HG02884 (cell line): ENCODE measurements around the gene ANKRD1.
"Not testable (repeated sequence)": the region's sequence is repeated elsewhere in the genome, so short reads cannot be mapped to it uniquely, and the experiment has no call there.

ENCODE experiments used
- ATAC-seq: cut with Tn5 transposase; IDR thresholded peaks from one replicate; pipeline ENCODE4 v1.9.1; 2021; ENCODE audit warnings: mild to moderate bottlenecking, moderate library complexity; ENCODE audit not compliant: unreplicated experiment

ANKRD1 gene

DNA sequence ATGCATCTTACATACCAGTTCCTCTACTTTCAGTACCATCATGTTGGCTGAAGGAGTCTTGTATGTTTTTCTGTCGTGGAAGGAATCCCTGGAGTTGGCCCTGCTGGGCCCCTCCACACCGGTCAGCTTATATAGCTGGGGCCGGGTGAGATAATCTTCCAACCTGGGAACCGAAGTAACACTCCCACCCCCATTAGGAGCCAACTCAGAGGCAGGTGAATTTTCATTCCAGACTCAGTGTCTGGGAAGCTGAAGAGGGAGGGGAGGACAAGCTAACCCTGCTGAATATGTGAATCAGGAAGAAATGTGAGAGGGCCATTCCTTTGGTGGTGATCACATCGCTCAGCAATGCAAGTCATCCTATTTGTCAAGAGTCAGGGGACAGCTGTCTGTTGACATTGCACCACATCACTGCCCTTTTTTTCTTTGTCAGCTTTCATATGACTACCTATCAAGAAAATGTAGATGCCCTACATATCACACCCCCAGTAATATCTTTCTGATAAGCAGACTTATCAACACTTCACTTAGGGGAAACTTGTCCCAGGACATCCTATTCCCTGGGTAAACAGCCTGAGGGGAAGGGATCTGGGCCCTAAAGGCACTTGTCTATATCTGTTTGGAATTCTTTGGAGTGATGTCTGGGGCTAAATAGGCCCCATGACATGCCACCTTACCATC is at the start of gene ANKRD1:
TSS of gene ANKRD1 (minus strand) at position 102 of the 681 bp plus-strand sequence. CDS start at position 42, 60 bp downstream.
- ATAC-seq: no peak

DNA sequence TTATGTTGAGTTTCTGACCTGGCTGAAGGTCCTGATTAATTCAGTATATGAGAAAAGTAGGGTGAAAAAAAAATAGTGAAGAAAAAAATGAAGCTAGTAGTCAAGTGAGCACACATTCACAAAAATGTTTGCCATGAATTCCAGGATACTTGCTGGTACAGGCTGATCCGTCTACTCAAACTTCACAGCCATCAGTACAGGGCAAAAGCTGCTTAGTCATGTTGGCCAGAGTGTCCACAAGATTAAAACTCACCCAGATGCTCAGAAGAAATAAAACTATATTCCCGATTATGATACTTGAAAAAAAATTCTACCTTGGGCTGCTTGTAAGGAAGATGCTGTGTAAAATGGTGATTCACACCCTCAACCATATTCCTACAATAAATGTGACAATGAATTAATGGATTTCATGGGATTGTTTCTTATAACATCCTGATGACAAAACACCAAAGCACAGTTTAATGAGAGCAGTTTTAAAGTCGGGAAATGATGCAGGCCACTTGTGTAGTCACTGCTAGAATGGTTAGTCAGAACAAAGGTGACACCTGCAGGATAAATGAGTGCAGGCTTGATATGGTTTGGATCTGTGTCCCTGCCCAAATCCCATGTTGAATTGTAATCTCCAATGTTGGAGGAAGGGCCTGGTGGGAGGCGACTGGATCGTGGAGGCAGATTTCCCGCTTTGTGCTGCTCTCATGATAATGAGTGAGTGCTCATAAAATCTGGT is 49.2 kb upstream of the ANKRD1 start:
- ATAC-seq: no peak

DNA sequence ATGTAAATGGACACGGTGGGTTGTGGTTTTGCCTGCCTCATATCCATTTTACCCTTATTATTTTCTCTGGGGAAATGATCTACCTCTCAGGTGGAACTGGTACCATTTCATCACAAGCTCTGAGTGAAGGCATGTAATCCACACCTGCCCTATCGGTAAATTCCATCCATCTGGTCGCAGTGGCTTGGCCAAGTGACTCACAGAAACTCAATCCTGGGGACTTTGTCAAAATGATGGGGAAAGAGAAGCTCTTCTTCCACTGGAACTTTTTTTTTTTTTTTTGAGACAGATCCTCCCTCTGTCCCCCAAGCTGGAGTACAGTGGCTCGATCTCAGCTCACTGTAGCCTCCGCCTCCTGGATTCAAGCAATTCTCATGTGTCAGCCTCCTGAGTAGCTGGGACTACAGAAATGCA is 48.2 kb upstream of the ANKRD1 start:
- ATAC-seq: no peak

DNA sequence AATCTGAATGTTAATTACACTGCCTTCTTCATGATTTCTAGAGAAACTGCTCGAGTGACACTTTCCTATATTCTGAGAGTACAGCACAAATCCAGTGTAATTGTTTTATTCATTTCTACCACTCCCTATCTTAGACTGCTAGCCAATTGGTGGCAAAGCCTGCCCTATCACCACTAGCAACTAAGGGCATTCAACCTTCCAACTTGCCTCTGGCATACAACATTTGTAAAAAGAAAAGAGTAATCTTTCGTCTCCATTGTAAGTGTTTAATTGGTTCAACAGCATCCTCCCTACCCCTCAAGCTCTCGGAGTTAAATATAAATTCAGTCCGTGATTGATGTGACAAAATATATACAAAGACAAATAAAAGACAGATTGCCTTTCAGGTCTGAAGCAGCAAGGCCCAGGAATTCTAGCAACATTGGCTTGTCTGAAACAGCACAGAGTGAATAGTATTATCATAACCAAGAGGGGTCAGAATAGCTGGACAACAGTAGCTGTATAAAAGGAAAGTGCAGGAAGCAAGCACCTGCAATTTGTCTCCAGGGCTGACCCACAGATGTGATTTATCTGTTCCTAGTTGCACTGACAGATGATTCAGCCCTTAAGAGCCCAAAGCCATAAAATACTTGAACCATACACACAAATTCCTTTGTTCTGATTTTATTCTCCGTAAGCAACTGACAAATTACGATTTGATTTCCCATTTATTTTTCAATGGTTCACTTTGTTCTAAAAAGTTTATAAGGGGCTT is 47.6 kb upstream of the ANKRD1 start:
- ATAC-seq: no peak

DNA sequence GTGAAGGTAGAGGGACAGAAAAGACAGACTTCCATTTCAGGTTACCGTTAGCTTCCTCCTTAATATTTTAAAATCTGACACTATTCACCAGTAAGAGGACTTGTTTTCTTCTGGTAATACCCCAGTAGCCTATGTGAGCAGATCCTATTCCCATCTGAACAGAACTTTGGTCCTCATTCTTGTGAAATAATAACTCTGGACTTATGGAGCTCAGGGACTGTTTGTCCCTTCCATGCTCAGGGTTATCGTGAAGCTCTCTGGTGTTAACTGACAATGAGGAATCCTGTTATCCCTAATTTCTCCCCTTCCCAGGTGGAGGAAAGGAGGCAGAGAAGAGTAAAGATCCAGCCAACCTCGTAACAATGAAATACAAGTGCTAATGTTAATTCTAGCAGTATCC is 47.0 kb upstream of the ANKRD1 start:
- ATAC-seq: no peak

DNA sequence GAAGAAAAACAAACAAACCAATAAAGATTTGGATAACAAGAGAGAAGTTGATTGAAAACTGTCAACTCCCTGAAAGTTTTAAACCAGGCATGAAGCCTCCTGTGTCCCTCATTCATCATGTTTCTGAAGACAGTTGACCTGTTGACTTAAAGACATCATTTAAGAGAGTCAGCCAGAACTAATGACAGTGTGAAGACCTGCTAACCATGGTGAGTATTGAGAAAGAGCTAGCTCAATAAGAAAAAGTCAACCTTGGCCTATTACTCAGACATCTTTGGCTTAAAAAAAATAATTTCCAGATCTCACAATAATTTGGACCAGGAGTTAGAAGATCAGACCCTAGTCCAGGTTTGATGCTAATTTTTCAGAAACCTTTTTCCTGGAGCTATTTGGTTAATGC is 45.3 kb upstream of the ANKRD1 start:
- ATAC-seq: no peak

DNA sequence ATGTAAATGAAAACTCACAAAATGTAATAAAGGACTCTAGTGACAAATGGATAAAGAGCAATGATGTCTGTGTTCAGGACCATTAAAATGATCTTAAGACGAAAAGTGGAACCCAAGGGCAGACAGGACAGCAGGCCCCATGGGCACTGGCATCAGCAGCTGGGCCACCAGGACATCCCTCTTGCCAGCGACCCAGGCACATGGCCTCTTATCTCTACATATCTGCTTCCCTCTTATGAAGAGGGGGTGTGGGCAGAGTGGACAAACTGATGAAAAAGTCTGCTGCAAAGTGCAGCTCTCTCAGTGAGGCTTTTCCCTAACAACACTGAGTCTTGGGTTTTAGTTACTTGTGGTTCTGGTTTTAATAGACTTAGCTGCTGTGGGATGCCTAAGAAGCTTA is 44.8 kb upstream of the ANKRD1 start:
- ATAC-seq: no peak

DNA sequence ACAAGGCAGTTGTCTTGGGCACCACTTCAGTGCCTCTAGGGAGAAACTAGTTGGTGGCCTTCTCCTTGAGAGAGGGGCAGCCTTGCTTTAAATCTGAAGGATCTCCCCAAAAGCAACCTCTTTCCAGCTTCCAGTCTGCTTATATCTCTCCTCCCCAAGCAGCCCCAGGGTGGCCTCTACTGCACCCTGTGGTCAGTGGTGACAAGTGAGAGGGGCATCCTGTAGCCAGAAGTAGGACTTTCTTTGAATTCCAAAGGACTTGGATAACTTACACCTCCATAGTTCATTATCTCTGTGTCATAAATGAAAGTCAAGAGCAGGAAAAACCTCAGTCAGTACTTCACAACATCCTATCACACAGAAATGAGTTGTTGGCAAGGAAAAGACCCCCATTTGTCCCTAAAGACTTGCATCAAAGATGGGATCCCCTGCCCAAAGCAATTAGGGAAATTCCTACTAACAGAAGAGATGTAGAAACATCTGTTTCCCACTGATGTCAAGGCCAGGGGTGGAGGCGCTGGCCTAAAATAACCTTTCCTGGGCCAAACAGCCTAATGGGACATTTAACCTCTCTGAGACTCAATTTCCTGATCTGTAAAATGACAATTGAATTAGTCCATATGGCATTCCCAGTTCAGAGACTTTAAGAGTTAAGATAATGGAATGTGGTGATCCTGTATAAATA is 44.0 kb upstream of the ANKRD1 start:
- ATAC-seq: no peak

DNA sequence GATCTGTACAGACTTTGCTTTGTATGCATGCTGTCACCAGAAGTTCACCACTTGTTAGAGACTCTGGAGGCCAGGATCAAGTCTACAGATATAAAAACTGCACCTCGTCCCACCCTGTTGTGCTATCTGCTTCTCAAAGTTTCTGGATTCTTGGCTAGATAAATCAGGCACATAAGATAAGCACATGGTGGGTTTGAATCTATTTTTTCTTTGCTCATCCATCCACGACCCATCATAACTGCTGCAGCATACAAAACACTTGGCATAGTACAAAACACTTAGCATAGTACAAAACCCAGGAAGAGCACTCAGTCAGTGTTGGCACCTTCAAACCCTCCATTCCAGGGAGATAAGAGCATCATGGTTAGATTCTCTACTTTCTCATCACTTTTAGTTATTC is 42.4 kb upstream of the ANKRD1 start:
- no peak for ATAC-seq

DNA sequence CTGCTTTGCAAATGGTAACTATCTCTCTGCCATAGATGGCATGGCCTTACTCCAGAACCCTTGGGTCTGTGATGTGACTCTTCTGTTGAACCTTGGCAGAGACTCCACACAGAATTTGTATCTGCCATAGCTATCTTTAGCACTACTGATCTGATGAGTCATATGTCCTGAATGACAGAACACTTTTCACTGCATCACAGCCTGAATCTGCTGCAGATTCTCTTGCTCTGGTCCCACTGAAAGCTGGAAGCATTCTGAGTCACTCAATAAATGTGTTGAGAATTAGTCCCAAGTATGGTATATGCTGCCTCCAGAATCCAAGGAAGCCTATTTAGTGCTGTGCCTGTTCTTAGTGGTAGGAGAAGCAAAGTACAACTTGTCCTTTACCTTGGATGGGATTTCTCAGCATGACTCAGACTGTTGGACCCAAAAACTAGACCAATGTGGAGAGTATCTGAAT is 39.5 kb upstream of the ANKRD1 start:
- peak; percentile 92 for ATAC-seq

DNA sequence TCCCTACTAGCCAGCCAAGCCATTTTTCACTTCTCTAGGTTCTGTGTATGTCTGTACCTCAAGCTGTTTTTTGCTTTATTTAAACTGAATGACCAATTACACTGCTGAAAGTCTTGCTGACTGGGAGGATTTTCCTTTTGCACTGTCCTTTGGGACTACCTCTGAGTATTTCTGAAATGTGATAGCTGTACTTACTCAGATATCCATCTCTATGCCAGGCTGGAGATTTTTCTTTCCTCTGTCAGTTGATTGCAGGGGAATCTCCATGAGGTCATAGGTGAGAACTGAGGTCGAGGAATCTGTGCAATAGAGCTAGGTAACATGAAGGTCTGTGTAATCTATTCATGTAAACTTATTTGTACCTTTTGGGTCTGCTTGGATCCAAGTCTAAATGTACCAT is 38.9 kb upstream of the ANKRD1 start:
- peak; percentile 22 for ATAC-seq

DNA sequence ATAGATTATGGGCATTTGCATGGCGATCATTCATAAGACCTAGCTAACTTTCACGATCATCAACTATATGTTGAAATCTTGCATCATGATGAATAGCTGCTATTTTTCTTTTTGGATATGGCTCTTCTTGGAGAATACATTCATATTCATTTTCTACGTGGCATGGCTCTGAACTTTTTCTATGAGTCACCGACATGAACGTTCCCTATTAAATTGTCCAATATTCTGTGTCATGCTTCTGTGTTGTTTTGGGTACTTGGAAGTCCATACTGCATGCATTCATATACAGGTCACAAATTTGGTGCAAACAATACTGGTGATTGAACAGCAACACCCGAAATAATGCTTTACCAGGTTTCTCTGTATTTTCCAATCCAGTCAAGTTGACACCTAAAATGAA is 37.9 kb upstream of the ANKRD1 start:
- no peak for ATAC-seq

DNA sequence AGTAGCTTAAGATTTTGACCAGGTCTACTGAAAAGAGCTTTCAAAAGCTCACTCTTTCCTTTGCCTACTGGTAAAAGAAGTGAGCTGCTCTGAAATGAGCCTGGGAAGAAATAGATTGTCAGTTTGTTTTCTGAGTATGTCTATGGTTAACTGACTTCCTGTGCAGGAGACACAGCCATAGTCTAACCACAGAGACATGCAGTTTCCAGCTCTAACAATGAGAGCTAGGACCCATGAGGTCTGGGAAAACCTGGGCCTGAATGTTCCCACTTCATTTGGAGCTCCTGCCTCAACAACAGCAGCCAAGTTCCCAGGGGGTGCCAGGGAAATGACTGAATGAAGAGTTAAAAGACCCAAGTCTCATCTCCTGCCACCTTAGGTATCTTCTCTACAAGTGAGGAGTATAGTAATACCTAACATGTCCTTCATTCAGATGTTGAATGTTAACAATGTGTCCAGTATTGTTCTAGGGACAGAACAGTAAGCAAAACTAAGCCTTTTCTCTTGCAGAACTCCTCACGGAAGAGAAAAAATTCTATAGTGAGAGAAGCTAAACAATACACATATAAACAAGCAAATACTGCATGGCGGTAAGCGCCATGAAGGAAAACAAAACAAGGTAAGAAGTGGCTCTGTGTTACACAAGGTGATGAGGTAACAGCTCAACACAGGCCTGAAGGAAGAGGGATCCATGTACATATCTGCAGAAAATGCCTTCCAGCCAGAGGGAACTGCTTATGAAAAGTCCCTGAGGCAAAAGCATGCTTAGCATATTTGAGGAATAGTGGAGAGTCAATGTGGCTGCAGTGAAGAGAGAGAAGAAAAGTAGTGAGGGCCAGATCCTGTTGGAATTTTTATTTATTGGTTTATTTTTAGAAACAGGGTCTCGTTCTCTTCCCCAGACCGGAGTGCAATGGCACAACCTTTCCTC is 26.4 kb upstream of the ANKRD1 start:
- peak; percentile 83 for ATAC-seq

DNA sequence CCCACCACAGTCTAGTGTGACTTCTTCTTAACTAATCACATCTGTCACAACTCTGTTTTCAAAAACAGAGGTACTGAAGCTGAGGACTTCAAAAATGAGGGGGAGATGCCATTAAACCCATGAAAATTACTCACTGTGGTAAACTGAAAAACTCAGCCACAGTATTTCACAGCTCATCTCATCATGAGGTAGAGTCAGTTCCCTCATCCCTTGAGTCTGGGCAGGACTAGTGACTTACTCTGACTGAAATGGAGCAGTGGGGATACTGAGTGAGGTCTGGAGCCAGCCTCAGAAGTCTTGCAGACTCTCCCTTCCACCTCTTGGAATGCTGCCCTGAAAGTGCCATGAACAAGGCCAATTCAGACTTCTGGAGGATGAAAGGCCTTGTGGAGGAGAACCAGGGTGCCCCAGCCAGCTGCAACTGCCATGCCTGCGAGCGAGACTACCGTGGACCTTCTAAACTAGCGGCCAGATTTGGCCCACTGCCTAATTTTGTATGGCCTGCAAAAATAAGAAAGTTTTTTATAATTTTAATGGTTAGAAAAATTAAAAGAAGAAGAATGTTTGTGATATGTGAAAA is 24.7 kb upstream of the ANKRD1 start:
- no peak for ATAC-seq

DNA sequence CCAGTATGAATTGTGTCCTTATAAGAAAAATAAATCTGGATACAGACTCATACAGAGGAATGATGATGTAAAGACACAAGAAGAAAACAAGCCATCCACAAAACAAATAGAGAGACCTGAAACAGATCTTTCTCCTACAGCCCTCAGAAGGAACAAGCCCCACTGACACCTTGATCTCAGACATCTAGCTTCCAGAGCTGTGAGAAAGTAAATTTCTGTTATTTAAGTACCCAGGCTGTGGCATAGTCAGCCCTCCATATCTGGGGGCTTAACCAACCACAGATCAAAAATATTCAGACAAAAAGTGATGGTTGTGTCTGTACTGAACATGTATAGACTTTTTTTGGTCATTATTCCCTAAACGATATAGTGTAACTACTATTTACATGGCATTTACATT is 23.9 kb upstream of the ANKRD1 start:
- no peak for ATAC-seq

DNA sequence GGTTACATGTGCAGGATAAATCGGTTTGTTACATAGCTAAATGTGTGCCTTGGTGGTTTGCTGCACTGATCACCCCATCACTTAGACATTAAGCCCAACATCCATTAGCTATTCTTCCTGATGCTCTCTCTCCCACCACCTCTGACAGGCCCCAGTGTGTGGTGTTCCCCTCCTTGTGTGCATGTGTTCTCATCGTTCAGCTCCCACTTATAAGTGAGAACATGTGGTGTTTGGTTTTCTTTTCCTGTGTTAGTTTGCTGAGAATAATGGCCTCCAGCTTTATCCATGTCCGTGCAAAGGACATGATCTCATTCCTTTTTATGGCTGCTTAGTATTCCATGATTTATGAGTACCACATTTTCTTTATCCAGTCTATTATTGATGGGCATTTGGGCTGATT is 22.1 kb upstream of the ANKRD1 start:
- ATAC-seq: not testable (repeated sequence)

DNA sequence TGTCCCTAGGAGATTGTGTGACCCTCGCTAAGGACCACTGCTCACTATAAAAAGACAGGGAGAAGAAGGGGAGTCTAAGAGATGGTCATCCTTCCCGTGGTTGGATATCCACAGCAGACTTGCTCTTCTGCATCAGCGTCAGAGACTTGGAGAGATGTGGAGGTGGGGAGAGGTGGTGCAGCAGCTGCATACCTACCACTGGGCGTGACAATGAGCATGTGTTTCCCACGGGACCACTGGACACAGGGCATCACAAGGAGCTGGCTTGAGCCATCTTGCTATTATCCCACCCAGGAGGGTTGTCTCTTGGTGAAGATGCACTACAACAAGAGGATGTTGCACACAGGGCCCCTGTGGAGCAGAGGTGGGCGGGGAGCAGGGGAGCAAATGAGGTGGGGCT is 18.8 kb upstream of the ANKRD1 start:
- ATAC-seq: no peak

DNA sequence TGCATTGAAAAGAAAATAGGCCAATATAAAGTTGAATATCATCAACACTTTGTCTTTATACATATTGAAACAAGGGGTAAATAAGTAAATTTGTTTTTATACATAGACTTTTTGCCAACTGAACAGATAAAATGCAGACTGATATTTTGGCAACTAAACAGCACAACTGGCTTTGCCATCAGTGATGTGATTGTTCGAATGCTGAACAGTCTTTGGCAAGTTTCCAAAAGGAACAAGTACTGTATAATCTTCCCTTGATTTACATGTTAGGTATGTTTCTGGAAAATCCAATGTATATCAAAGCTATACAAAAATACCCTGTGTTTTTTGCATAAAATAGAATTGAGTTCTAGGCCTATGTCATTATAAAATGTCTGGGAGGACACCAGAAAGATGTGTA is 18.2 kb upstream of the ANKRD1 start:
- no peak for ATAC-seq

DNA sequence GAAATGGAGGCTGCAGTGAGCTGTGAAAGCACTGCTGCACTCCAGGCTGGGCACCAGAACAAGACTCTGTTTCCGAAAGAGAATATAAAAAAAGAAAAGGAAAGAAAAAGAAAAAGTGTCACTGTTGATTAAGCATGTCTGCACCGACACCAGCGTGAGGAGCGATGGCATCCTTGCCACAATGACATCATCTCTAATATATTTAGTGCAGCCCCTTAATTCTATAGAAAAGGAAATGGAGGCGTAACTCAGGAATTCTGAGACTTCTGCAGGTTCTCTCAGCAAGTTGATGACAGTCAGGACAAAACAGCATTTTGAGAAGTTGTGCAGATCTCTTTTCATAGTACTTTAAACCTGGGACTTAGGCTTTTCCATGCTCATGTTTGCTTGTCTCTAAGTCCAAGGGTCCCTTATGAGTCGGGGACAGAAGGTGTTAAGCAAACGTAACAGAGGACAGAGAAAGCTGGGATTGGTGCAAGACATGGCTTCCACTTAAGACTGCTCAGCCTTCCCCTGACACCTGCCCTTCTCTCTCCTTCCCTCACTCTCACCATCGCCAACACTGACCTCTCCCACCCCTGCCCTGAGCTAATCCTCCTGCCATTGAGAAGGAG is 16.9 kb upstream of the ANKRD1 start:
- no peak for ATAC-seq
